Choroid plexus epithelial cell (primary cell): ENCODE measurements around the gene CYP46A1.

Experiments used
- DNase-seq: peaks from one replicate; pipeline ENCODE4 v3.0.0-alpha.2; 2010; ENCODE audit warnings: low read depth
- H3K4me3 ChIP-seq: 2 replicates; pipeline ENCODE4 v1.5.1; 2011; ENCODE audit warnings: low read depth, mild to moderate bottlenecking, control low read depth, low read length, moderate library complexity
- CTCF ChIP-seq: conservative IDR thresholded peaks from 2 replicates; pipeline ENCODE4 v1.5.1; 2011; ENCODE audit warnings: low read depth, mild to moderate bottlenecking, control low read depth, inconsistent platforms, low read length, moderate library complexity

The CYP46A1 gene

GRCh38 chr14:99735189-99736135 lies 51.4 kb downstream of the CYP46A1 start:
- no peak for TF ChIP-seq CTCF
- no peak overlapping the region for H3K4me3 ChIP-seq
- no peak for DNase-seq

GRCh38 chr14:99736603-99737371 lies 52.7 kb downstream of the CYP46A1 start:
- no peak for TF ChIP-seq CTCF
- DNase-seq = no peak
- no peak overlapping the region for H3K4me3 ChIP-seq

- TF ChIP-seq CTCF = no peak
- H3K4me3 ChIP-seq = no peak overlapping the region
- no peak for DNase-seq
Measured at GRCh38 chr14:99737451-99737951, 53.4 kb downstream of the CYP46A1 start.

GRCh38 chr14:99737956-99738667 lies 54.0 kb downstream of the CYP46A1 start:
- no peak for TF ChIP-seq CTCF

GRCh38 chr14:99740411-99740810 lies 56.3 kb downstream of the CYP46A1 start:
- H3K4me3 ChIP-seq = no peak overlapping the region
- TF ChIP-seq CTCF = no peak
- DNase-seq = no peak

More at GRCh38 chr14:99737956-99738667, 54.0 kb downstream of the CYP46A1 start:
- H3K4me3 ChIP-seq = no peak overlapping the region
- DNase-seq = no peak

GRCh38 chr14:99741227-99741976 lies 57.3 kb downstream of the CYP46A1 start:
- H3K4me3 ChIP-seq = no peak overlapping the region
- no peak for TF ChIP-seq CTCF
- no peak for DNase-seq
